HL-60 (cell line): ENCODE results near the gene AKAP6.

Experiments
- DNase-seq, 2 experiments: peaks; one replicate each; pipeline ENCODE4 v3.0.0-alpha.2; 2010 to 2020; ENCODE audit warnings: low read depth in 1 of 2, low spot score in 1 of 2
- H3K27ac ChIP-seq: fragments of 250-450 bp; sonication (Bioruptor Pico); replicated peaks from 2 replicates; pipeline ENCODE4 v1.5.1; 2020; ENCODE audit warnings: mild to moderate bottlenecking, moderate library complexity
- H3K27me3 ChIP-seq: fragments of 250-450 bp; sonication (Bioruptor Pico); 2 replicates; pipeline ENCODE4 v1.5.1; 2021; ENCODE audit warnings: mild to moderate bottlenecking, moderate library complexity; ENCODE audit not compliant: insufficient read depth, poor library complexity, severe bottlenecking
- H3K4me3 ChIP-seq: replicated peaks from 2 replicates; pipeline ENCODE4 v1.5.1; 2011; ENCODE audit warnings: mild to moderate bottlenecking, control low read depth, low read length; ENCODE audit not compliant: insufficient read depth
- GABPA ChIP-seq: IDR thresholded peaks from 2 replicates; pipeline ENCODE4 v1.6.1; 2012; ENCODE audit warnings: low read depth
- POLR2AphosphoS5 ChIP-seq: IDR thresholded peaks from 2 replicates; pipeline ENCODE4 v1.6.1; 2012; ENCODE audit warnings: low read depth
- SPI1 ChIP-seq: IDR thresholded peaks from 2 replicates; pipeline ENCODE4 v1.6.1; 2012; ENCODE audit warnings: low read depth, mild to moderate bottlenecking, borderline replicate concordance
- TF ChIP-seq, protein P1 (sequence below): IDR thresholded peaks from 2 replicates; pipeline ENCODE4 v1.6.1; 2012; ENCODE audit warnings: low read depth; ENCODE audit not compliant: insufficient replicate concordance
- TF ChIP-seq, protein P2 (sequence below): IDR thresholded peaks from one replicate; pipeline ENCODE4 v1.5.1; 2011; ENCODE audit warnings: low read length, control low read depth, inconsistent platforms; ENCODE audit not compliant: insufficient read depth

Gene AKAP6

DNA sequence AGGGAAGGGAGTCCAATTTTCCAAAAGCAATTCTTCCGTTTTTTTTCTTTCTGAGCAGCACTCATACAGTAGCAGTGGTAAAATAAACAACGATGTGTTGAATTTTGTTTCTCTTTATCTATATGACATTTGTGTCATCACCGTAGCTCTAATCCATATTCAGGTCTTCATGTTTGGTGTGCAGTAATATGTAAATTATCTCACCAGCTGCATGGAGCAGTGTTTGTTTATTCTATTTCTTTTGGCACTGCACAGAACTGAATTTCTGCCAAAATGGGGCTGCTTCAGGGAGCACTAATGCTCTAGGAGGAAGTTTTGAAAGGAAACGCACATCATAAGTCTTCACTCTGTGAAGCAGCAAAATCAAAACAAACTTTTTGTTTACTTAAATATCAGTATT lies 479.5 kb downstream of the AKAP6 start:
- no peak overlapping the region for H3K27ac ChIP-seq
- TF ChIP-seq, protein P1, sequence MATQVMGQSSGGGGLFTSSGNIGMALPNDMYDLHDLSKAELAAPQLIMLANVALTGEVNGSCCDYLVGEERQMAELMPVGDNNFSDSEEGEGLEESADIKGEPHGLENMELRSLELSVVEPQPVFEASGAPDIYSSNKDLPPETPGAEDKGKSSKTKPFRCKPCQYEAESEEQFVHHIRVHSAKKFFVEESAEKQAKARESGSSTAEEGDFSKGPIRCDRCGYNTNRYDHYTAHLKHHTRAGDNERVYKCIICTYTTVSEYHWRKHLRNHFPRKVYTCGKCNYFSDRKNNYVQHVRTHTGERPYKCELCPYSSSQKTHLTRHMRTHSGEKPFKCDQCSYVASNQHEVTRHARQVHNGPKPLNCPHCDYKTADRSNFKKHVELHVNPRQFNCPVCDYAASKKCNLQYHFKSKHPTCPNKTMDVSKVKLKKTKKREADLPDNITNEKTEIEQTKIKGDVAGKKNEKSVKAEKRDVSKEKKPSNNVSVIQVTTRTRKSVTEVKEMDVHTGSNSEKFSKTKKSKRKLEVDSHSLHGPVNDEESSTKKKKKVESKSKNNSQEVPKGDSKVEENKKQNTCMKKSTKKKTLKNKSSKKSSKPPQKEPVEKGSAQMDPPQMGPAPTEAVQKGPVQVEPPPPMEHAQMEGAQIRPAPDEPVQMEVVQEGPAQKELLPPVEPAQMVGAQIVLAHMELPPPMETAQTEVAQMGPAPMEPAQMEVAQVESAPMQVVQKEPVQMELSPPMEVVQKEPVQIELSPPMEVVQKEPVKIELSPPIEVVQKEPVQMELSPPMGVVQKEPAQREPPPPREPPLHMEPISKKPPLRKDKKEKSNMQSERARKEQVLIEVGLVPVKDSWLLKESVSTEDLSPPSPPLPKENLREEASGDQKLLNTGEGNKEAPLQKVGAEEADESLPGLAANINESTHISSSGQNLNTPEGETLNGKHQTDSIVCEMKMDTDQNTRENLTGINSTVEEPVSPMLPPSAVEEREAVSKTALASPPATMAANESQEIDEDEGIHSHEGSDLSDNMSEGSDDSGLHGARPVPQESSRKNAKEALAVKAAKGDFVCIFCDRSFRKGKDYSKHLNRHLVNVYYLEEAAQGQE = no peak
- TF ChIP-seq POLR2AphosphoS5 = no peak
- TF ChIP-seq, protein P2, sequence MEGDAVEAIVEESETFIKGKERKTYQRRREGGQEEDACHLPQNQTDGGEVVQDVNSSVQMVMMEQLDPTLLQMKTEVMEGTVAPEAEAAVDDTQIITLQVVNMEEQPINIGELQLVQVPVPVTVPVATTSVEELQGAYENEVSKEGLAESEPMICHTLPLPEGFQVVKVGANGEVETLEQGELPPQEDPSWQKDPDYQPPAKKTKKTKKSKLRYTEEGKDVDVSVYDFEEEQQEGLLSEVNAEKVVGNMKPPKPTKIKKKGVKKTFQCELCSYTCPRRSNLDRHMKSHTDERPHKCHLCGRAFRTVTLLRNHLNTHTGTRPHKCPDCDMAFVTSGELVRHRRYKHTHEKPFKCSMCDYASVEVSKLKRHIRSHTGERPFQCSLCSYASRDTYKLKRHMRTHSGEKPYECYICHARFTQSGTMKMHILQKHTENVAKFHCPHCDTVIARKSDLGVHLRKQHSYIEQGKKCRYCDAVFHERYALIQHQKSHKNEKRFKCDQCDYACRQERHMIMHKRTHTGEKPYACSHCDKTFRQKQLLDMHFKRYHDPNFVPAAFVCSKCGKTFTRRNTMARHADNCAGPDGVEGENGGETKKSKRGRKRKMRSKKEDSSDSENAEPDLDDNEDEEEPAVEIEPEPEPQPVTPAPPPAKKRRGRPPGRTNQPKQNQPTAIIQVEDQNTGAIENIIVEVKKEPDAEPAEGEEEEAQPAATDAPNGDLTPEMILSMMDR = no peak
- TF ChIP-seq GABPA = no peak
- no peak for TF ChIP-seq SPI1
- H3K27me3 ChIP-seq = no peaks in the 10 kb centered on the region
- H3K4me3 ChIP-seq = no peak overlapping the region
- no peak for DNase-seq

DNA sequence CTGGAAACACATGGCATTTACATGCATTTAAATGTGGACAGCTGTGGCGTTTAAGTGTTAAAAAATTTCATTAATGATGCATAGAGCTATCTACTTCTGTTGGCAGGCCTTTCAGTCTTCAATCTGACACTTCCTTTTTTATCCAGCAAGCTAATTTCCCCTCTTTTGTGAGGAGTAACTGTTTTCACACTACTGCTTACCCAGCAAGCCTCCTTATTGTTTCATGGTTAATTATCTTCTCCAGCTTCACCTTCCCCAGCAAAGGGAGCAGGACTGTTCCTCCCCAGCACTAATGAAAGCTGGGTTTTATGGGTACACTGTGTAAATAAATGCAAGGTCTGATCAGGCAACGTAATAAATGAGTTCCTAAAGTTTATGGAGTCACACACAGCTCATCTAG lies 480.2 kb downstream of the AKAP6 start:
- DNase-seq = no peak
- TF ChIP-seq, protein P1 = no peak
- TF ChIP-seq POLR2AphosphoS5 = no peak
- TF ChIP-seq GABPA = no peak
- TF ChIP-seq, protein P2 = no peak
- no peak for TF ChIP-seq SPI1
- no peak overlapping the region for H3K4me3 ChIP-seq
- no peak overlapping the region for H3K27ac ChIP-seq
- H3K27me3 ChIP-seq = no peaks in the 10 kb centered on the region

DNA sequence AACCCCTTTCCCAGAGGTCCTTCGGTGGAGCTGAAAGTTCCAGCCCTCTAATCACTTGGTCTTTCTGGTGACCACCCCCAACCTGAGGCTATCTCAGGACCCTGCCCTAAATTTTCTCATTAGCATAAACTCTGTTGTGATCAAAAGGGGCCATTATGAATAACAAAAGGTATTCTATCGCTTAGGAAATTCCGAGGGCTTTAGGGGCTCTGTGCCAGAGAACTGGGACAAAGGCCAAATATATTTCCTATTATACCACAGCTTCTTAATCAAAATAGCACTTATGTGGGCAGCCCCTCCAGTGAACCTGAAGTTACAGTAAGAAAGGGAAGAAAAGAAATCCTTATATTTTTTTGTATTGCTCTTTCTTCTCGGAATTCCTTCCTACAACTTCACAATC lies 484.3 kb downstream of the AKAP6 start:
- H3K4me3 ChIP-seq = no peak overlapping the region
- DNase-seq = no peak
- H3K27me3 ChIP-seq = no peaks in the 10 kb centered on the region
- no peak overlapping the region for H3K27ac ChIP-seq
- TF ChIP-seq SPI1 = no peak
- no peak for TF ChIP-seq POLR2AphosphoS5
- TF ChIP-seq, protein P2 = no peak
- no peak for TF ChIP-seq GABPA

DNA sequence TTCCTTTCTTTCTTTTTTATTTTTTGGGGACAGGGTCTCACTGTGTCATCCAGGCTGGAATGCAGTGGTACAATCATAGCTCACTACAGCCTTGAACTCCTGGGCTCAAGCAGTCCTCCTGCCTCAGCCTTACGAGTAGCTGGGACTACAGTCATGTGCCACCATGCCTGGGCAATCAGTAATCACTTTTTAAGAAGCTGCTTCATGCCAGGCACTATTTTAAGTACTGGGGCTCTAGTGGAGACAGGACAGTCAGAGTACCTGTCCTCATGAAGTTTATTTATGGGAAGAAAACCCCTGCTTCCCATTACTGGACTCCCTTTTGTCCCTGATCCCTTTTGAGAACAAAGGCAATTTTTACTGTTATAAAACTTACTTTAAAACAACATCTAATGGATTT lies 485.6 kb downstream of the AKAP6 start:
- no peaks in the 10 kb centered on the region for H3K27me3 ChIP-seq
- no peak overlapping the region for H3K4me3 ChIP-seq
- H3K27ac ChIP-seq = no peak overlapping the region
- DNase-seq = no peak
- TF ChIP-seq SPI1 = no peak
- TF ChIP-seq, protein P1 = no peak
- TF ChIP-seq GABPA = no peak
- TF ChIP-seq, protein P2 = no peak
- TF ChIP-seq POLR2AphosphoS5 = no peak
